ENCODE measurements around the gene BBX. TPM values are rescaled to one million over a fixed set of nuclear protein-coding genes. Genes with fewer than 3 reads are reported as not detected.

Gene BBX
- total and polyA plus RNA-seq, 4 donors, result 4.7 to 25.1 (median 20.5) TPM

DNA sequence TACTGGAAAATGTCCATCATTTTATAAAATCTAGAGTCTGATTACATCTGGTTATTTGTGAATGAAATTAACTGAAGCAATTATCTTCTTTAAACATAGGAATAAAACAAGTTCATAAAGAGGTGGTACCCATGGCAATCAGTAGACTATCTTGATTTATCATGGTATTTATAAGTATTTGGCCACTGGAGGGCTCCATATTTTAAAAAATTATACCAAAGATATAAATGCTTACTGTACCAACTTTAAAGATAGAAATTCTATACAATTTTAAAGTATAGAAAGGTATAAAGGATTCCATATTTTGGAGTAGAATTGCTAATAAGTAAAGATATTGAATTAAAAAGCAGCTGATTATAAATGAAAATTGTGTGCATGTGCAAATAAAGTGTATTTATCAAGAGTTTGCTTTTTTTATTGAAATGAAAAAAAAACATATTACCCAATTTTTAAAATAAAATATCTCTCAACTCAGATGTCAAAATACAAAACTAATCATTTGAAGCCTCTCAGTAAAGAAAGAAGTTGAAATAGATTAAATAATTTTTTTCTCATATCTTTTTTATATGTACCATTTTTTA lies 105.3 kb downstream of the BBX start:
- Histone ChIP-seq H3K27me3 (ENCODE audit: control insufficient read depth in 4 of 4, insufficient read depth in 4 of 4, low read length in 3 of 4) (no peaks in the 10 kb centered on the region), H3K9me3 (ENCODE audit: control insufficient read depth in 4 of 4, low read length in 3 of 4) (no peaks in the 10 kb centered on the region), H3K27ac (ENCODE audit: low read depth in 1 of 2, low read length in 2 of 2) (no peak overlapping the region), H3K36me3 (ENCODE audit: control insufficient read depth in 4 of 4, insufficient read depth in 3 of 4, low read depth in 1 of 4, low read length in 3 of 4) (no peaks in the 10 kb centered on the region), H3K4me1 (ENCODE audit: control insufficient read depth in 4 of 4, insufficient read depth in 4 of 4, low read length in 3 of 4) (no peaks in the 10 kb centered on the region), H3K9ac (ENCODE audit: low read depth in 1 of 2, low read length in 2 of 2) (no peak overlapping the region), H3K4me3 (ENCODE audit: low read depth in 1 of 3, low read length in 3 of 3) (no peak overlapping the region)
- no peak for DNase-seq (ENCODE audit: low spot score)
- TF ChIP-seq JUND (IDR thresholded peaks at IDR 0.05) (no peak), TAF1 (conservative IDR thresholded peaks at IDR 0.05) (no peak), EGR1 (IDR thresholded peaks at IDR 0.05; ENCODE audit: low read depth in 2 of 2) (no peak)

DNA sequence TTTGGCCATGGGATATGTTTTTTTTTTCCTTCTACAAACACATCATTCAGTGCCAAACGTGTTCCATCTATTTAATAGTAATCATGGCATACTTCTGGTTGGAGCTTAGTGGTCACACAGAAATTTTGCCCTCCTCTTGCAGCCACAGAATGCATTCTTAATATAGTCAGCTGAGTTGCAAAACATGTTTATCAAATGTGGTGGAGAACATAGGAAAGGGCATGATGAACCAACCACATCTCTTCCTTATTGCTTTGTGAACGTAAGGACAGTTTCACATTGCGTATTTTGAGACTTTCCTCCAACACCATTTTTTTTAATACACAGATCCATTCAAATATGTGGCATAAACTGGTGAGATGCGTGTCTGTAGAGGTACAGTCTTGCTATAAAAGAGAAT lies 106.8 kb downstream of the BBX start:
- no peak overlapping the region for H3K27ac ChIP-seq (ENCODE audit: low read depth in 1 of 2, low read length in 2 of 2)
- no peak overlapping the region for H3K4me3 ChIP-seq (ENCODE audit: low read depth in 1 of 3, low read length in 3 of 3)
- WGBS, result 86% methylated on average over 4 of the region's 4 CpGs
- DNase-seq (ENCODE audit: low spot score), result no peak
- no peaks in the 10 kb centered on the region for H3K36me3 ChIP-seq (ENCODE audit: control insufficient read depth in 4 of 4, insufficient read depth in 3 of 4, low read depth in 1 of 4, low read length in 3 of 4)
- H3K9ac ChIP-seq (ENCODE audit: low read depth in 1 of 2, low read length in 2 of 2), result no peak overlapping the region
- TF ChIP-seq EGR1 (IDR thresholded peaks at IDR 0.05; ENCODE audit: low read depth in 2 of 2), result no peak
- TF ChIP-seq RAD21 (IDR thresholded peaks at IDR 0.05), result no peak
- TF ChIP-seq SP1 (IDR thresholded peaks at IDR 0.05), result no peak
- H3K9me3 ChIP-seq (ENCODE audit: control insufficient read depth in 4 of 4, low read length in 3 of 4), result no peaks in the 10 kb centered on the region
- no peaks in the 10 kb centered on the region for H3K27me3 ChIP-seq (ENCODE audit: control insufficient read depth in 4 of 4, insufficient read depth in 4 of 4, low read length in 3 of 4)
- H3K4me1 ChIP-seq (ENCODE audit: control insufficient read depth in 4 of 4, insufficient read depth in 4 of 4, low read length in 3 of 4), result no peaks in the 10 kb centered on the region

DNA sequence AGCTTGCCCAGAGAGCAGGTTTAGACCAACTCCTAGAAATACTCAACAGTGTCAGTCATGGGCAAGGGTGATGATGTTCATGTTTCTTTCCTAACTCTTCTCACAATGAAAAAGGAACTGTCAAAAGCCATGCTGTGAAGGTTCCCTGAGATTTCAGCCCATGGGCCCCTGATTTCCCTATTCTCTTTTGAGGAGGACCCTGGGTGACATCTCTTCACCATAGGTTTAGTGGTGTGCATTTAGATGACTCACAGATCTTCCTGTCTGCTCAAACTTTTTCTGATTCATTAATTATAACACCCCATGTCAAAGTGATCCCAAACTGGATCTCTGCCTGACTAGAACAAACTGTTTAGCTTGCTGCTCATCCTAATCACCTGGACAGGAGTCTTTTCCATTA lies 108.0 kb downstream of the BBX start:
- TF ChIP-seq FOXA2 (IDR thresholded peaks at IDR 0.05) (no peak), JUND (IDR thresholded peaks at IDR 0.05) (no peak), HNF4A (conservative IDR thresholded peaks at IDR 0.05) (no peak), HNF4G (IDR thresholded peaks at IDR 0.05) (no peak), TAF1 (conservative IDR thresholded peaks at IDR 0.05) (no peak), SP1 (IDR thresholded peaks at IDR 0.05) (no peak)
- TF ChIP-seq, protein P1, sequence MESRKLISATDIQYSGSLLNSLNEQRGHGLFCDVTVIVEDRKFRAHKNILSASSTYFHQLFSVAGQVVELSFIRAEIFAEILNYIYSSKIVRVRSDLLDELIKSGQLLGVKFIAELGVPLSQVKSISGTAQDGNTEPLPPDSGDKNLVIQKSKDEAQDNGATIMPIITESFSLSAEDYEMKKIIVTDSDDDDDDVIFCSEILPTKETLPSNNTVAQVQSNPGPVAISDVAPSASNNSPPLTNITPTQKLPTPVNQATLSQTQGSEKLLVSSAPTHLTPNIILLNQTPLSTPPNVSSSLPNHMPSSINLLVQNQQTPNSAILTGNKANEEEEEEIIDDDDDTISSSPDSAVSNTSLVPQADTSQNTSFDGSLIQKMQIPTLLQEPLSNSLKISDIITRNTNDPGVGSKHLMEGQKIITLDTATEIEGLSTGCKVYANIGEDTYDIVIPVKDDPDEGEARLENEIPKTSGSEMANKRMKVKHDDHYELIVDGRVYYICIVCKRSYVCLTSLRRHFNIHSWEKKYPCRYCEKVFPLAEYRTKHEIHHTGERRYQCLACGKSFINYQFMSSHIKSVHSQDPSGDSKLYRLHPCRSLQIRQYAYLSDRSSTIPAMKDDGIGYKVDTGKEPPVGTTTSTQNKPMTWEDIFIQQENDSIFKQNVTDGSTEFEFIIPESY (IDR thresholded peaks at IDR 0.05), result no peak
- TF ChIP-seq, protein P2, sequence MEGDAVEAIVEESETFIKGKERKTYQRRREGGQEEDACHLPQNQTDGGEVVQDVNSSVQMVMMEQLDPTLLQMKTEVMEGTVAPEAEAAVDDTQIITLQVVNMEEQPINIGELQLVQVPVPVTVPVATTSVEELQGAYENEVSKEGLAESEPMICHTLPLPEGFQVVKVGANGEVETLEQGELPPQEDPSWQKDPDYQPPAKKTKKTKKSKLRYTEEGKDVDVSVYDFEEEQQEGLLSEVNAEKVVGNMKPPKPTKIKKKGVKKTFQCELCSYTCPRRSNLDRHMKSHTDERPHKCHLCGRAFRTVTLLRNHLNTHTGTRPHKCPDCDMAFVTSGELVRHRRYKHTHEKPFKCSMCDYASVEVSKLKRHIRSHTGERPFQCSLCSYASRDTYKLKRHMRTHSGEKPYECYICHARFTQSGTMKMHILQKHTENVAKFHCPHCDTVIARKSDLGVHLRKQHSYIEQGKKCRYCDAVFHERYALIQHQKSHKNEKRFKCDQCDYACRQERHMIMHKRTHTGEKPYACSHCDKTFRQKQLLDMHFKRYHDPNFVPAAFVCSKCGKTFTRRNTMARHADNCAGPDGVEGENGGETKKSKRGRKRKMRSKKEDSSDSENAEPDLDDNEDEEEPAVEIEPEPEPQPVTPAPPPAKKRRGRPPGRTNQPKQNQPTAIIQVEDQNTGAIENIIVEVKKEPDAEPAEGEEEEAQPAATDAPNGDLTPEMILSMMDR (IDR thresholded peaks at IDR 0.05; ENCODE audit: low read depth, low read length, missing input control), result no peak
- H3K27ac ChIP-seq (ENCODE audit: low read depth in 1 of 2, low read length in 2 of 2), result no peak overlapping the region
- H3K9ac ChIP-seq (ENCODE audit: low read depth in 1 of 2, low read length in 2 of 2), result no peak overlapping the region
- H3K36me3 ChIP-seq (ENCODE audit: control insufficient read depth in 4 of 4, insufficient read depth in 3 of 4, low read depth in 1 of 4, low read length in 3 of 4), result no peaks in the 10 kb centered on the region
- H3K4me3 ChIP-seq (ENCODE audit: low read depth in 1 of 3, low read length in 3 of 3), result no peak overlapping the region
- H3K9me3 ChIP-seq (ENCODE audit: control insufficient read depth in 4 of 4, low read length in 3 of 4), result no peaks in the 10 kb centered on the region
- no peaks in the 10 kb centered on the region for H3K27me3 ChIP-seq (ENCODE audit: control insufficient read depth in 4 of 4, insufficient read depth in 4 of 4, low read length in 3 of 4)
- DNase-seq (ENCODE audit: low spot score), result no peak
- H3K4me1 ChIP-seq (ENCODE audit: control insufficient read depth in 4 of 4, insufficient read depth in 4 of 4, low read length in 3 of 4), result no peaks in the 10 kb centered on the region

DNA sequence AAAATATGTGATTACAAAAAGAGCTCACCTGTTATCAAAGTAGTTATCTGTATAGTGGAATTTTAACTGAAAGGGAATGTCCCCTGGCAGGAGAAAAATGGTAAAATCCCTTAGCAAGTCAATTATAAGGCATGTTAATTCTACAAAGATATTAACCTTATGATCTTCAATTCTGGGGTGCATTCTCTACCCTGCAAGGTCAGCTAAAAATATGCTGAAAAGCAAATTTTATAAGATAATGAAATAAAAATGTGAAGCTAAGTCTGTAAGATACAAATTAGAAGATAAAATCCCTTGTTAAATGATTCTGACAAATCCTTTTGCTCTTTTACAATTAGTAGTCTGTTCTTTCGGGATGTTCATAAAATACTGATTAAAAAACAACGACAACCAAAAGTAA lies 109.8 kb downstream of the BBX start:
- Histone ChIP-seq H3K9ac (ENCODE audit: low read depth in 1 of 2, low read length in 2 of 2) (no peak overlapping the region), H3K36me3 (ENCODE audit: control insufficient read depth in 4 of 4, insufficient read depth in 3 of 4, low read depth in 1 of 4, low read length in 3 of 4) (no peaks in the 10 kb centered on the region), H3K27ac (ENCODE audit: low read depth in 1 of 2, low read length in 2 of 2) (no peak overlapping the region), H3K27me3 (ENCODE audit: control insufficient read depth in 4 of 4, insufficient read depth in 4 of 4, low read length in 3 of 4) (no peaks in the 10 kb centered on the region), H3K4me1 (ENCODE audit: control insufficient read depth in 4 of 4, insufficient read depth in 4 of 4, low read length in 3 of 4) (no peaks in the 10 kb centered on the region), H3K4me3 (ENCODE audit: low read depth in 1 of 3, low read length in 3 of 3) (no peak overlapping the region), H3K9me3 (ENCODE audit: control insufficient read depth in 4 of 4, low read length in 3 of 4) (no peaks in the 10 kb centered on the region)
- WGBS, result 90% methylated on average over 2 of the region's 2 CpGs
- DNase-seq (ENCODE audit: low spot score), result no peak
- TF ChIP-seq, protein P3, sequence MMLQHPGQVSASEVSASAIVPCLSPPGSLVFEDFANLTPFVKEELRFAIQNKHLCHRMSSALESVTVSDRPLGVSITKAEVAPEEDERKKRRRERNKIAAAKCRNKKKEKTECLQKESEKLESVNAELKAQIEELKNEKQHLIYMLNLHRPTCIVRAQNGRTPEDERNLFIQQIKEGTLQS (IDR thresholded peaks at IDR 0.05), result no peak
- TF ChIP-seq NR2F2 (IDR thresholded peaks at IDR 0.05) (no peak), TAF1 (conservative IDR thresholded peaks at IDR 0.05) (no peak), RXRA (IDR thresholded peaks at IDR 0.05) (no peak)
